Panc1 (cell line): ENCODE data around the gene ATP6V0E2.

Source experiments
- CTCF ChIP-seq: fragments of 450-650 bp; IDR thresholded peaks from 2 replicates; pipeline ENCODE4 v1.5.1; 2017; ENCODE audit warnings: mild to moderate bottlenecking
- POLR2AphosphoS5 ChIP-seq: IDR thresholded peaks from 2 replicates; pipeline ENCODE4 v1.6.1; 2012; ENCODE audit warnings: mild to moderate bottlenecking, low read depth, low read length, moderate library complexity
- SIN3A ChIP-seq: IDR thresholded peaks from 2 replicates; pipeline ENCODE4 v1.6.1; 2012; ENCODE audit warnings: low read depth, mild to moderate bottlenecking, low read length, moderate library complexity, borderline replicate concordance; ENCODE audit not compliant: insufficient read depth
- TCF7L2 ChIP-seq: IDR thresholded peaks from 2 replicates; pipeline ENCODE4 v1.6.1; 2011; ENCODE audit warnings: mild to moderate bottlenecking, low read depth, low read length, inconsistent platforms

- TF ChIP-seq CTCF (no peak), TCF7L2 (no peak), POLR2AphosphoS5 (no peak), SIN3A (no peak)
Observed at GRCh38 chr7:149836434-149836833, 37.3 kb upstream of the ATP6V0E2 start.
